GM23338 (cell line): ENCODE data around the gene MGAT4B.

Experiments
- CREB1 ChIP-seq: fragments of 250-450 bp; sonication (Bioruptor Pico); IDR thresholded peaks from 2 replicates; pipeline ENCODE4 v1.5.0; 2020; ENCODE audit warnings: low read depth, mild to moderate bottlenecking, moderate library complexity
- CTCF ChIP-seq, 2 experiments: fragments of 200-600 bp in 1 of 2; sonication (generic) in 1 of 2; conservative IDR thresholded peaks; 2 replicates each; pipeline versions ENCODE4 v1.5.1 to v1.6.1; 2016 to 2017; ENCODE audit warnings: antibody characterized with exemption in 2 of 2, low read depth in 2 of 2, mild to moderate bottlenecking in 2 of 2, moderate library complexity in 1 of 2
- EZH2 ChIP-seq: fragments of 200-600 bp; sonication (generic); IDR thresholded peaks from one replicate; pipeline ENCODE4 v1.8.0; 2017; ENCODE audit warnings: antibody characterized with exemption, mild to moderate bottlenecking, low read depth; ENCODE audit not compliant: unreplicated experiment
- EZH2phosphoT487 ChIP-seq: fragments of 200-600 bp; sonication (generic); IDR thresholded peaks from one replicate; pipeline ENCODE4 v1.8.1; 2018; ENCODE audit warnings: antibody characterized with exemption; ENCODE audit not compliant: unreplicated experiment
- JUNB ChIP-seq: IDR thresholded peaks from one replicate; pipeline ENCODE4 v1.6.1; 2016; ENCODE audit warnings: antibody characterized with exemption; ENCODE audit not compliant: unreplicated experiment
- NANOG ChIP-seq: IDR thresholded peaks from 2 replicates; pipeline ENCODE4 v1.6.1; 2016; ENCODE audit warnings: antibody characterized with exemption, borderline replicate concordance
- POLR2AphosphoS5 ChIP-seq: IDR thresholded peaks from 2 replicates; pipeline ENCODE4 v1.6.1; 2016; ENCODE audit warnings: antibody characterized with exemption, low read depth
- REST ChIP-seq: IDR thresholded peaks from one replicate; pipeline ENCODE4 v1.6.1; 2018; ENCODE audit warnings: antibody characterized with exemption; ENCODE audit not compliant: unreplicated experiment
- STAT1 ChIP-seq: IDR thresholded peaks from one replicate; pipeline ENCODE4 v1.6.1; 2016; ENCODE audit warnings: antibody characterized with exemption; ENCODE audit not compliant: unreplicated experiment
- ZNF331 ChIP-seq: fragments of 250-450 bp; sonication (Bioruptor Pico); IDR thresholded peaks from 2 replicates; pipeline ENCODE4 v1.5.0; 2020; ENCODE audit warnings: low read depth, mild to moderate bottlenecking, moderate library complexity
- TF ChIP-seq, protein P1 (sequence below): IDR thresholded peaks from 2 replicates; pipeline ENCODE4 v1.6.1; 2016; ENCODE audit warnings: antibody characterized with exemption
- TF ChIP-seq, protein P2 (sequence below): fragments of 250-450 bp; sonication (Bioruptor Pico); IDR thresholded peaks from 2 replicates; pipeline ENCODE4 v1.5.0; 2020; ENCODE audit warnings: mild to moderate bottlenecking, moderate library complexity

GRCh38 chr5:179765400-179765799 is 41.3 kb downstream of the MGAT4B start:
- TF ChIP-seq EZH2 (no peak), POLR2AphosphoS5 (no peak), CTCF (conservative IDR thresholded peaks at IDR 0.05; ENCODE audit: low read depth in 2 of 2) (no peak), CREB1 (CRISPR knock-in tag) (no peak), EZH2phosphoT487 (no peak), JUNB (no peak), REST (no peak), STAT1 (no peak), NANOG (no peak), ZNF331 (CRISPR knock-in tag) (no peak)
- TF ChIP-seq, protein P1, sequence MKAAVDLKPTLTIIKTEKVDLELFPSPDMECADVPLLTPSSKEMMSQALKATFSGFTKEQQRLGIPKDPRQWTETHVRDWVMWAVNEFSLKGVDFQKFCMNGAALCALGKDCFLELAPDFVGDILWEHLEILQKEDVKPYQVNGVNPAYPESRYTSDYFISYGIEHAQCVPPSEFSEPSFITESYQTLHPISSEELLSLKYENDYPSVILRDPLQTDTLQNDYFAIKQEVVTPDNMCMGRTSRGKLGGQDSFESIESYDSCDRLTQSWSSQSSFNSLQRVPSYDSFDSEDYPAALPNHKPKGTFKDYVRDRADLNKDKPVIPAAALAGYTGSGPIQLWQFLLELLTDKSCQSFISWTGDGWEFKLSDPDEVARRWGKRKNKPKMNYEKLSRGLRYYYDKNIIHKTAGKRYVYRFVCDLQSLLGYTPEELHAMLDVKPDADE = no peak
- TF ChIP-seq, protein P2, sequence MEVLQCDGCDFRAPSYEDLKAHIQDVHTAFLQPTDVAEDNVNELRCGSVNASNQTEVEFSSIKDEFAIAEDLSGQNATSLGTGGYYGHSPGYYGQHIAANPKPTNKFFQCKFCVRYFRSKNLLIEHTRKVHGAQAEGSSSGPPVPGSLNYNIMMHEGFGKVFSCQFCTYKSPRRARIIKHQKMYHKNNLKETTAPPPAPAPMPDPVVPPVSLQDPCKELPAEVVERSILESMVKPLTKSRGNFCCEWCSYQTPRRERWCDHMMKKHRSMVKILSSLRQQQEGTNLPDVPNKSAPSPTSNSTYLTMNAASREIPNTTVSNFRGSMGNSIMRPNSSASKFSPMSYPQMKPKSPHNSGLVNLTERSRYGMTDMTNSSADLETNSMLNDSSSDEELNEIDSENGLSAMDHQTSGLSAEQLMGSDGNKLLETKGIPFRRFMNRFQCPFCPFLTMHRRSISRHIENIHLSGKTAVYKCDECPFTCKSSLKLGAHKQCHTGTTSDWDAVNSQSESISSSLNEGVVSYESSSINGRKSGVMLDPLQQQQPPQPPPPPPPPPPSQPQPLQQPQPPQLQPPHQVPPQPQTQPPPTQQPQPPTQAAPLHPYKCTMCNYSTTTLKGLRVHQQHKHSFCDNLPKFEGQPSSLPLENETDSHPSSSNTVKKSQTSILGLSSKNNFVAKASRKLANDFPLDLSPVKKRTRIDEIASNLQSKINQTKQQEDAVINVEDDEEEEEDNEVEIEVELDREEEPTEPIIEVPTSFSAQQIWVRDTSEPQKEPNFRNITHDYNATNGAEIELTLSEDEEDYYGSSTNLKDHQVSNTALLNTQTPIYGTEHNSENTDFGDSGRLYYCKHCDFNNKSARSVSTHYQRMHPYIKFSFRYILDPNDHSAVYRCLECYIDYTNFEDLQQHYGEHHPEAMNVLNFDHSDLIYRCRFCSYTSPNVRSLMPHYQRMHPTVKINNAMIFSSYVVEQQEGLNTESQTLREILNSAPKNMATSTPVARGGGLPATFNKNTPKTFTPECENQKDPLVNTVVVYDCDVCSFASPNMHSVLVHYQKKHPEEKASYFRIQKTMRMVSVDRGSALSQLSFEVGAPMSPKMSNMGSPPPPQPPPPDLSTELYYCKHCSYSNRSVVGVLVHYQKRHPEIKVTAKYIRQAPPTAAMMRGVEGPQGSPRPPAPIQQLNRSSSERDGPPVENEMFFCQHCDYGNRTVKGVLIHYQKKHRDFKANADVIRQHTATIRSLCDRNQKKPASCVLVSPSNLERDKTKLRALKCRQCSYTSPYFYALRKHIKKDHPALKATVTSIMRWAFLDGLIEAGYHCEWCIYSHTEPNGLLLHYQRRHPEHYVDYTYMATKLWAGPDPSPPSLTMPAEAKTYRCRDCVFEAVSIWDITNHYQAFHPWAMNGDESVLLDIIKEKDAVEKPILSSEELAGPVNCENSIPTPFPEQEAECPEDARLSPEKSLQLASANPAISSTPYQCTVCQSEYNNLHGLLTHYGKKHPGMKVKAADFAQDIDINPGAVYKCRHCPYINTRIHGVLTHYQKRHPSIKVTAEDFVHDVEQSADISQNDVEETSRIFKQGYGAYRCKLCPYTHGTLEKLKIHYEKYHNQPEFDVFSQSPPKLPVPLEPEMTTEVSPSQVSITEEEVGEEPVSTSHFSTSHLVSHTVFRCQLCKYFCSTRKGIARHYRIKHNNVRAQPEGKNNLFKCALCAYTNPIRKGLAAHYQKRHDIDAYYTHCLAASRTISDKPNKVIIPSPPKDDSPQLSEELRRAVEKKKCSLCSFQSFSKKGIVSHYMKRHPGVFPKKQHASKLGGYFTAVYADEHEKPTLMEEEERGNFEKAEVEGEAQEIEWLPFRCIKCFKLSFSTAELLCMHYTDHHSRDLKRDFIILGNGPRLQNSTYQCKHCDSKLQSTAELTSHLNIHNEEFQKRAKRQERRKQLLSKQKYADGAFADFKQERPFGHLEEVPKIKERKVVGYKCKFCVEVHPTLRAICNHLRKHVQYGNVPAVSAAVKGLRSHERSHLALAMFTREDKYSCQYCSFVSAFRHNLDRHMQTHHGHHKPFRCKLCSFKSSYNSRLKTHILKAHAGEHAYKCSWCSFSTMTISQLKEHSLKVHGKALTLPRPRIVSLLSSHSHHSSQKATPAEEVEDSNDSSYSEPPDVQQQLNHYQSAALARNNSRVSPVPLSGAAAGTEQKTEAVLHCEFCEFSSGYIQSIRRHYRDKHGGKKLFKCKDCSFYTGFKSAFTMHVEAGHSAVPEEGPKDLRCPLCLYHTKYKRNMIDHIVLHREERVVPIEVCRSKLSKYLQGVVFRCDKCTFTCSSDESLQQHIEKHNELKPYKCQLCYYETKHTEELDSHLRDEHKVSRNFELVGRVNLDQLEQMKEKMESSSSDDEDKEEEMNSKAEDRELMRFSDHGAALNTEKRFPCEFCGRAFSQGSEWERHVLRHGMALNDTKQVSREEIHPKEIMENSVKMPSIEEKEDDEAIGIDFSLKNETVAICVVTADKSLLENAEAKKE (CRISPR knock-in tag) = no peak
